GM21367 (cell line): Measurements from ENCODE around the gene MCAT.

Experiments
- ATAC-seq: cut with Tn5 transposase; IDR thresholded peaks from one replicate; pipeline ENCODE4 v1.9.1; 2021; ENCODE audit not compliant: unreplicated experiment

MCAT gene, protein sequence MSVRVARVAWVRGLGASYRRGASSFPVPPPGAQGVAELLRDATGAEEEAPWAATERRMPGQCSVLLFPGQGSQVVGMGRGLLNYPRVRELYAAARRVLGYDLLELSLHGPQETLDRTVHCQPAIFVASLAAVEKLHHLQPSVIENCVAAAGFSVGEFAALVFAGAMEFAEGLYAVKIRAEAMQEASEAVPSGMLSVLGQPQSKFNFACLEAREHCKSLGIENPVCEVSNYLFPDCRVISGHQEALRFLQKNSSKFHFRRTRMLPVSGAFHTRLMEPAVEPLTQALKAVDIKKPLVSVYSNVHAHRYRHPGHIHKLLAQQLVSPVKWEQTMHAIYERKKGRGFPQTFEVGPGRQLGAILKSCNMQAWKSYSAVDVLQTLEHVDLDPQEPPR

DNA sequence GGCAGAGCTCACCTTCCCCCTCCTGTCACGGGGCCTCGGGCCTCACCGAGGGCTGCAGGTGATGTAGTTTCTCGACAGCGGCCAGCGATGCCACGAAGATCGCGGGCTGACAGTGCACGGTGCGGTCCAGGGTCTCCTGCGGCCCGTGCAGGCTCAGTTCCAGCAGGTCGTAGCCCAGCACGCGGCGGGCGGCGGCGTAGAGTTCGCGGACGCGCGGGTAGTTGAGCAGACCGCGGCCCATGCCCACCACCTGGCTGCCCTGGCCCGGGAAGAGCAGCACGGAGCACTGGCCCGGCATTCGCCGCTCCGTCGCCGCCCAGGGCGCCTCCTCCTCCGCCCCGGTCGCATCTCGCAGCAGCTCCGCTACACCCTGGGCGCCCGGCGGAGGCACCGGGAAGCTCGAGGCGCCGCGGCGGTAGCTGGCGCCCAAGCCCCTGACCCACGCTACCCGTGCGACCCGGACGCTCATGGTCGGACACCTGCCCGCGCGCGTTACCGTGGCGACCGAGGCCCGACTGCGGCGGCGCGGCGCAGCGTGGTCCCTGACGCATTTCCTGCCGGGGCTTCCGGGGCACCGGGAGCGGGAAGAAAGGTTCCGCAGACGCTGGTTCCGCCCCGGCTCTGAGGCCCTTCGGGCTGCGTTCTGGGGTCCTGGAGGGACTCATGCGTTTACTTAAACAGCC lies at the start of gene MCAT:
Gene MCAT, minus strand, starts transcription at position 519 of the 683 bp plus-strand sequence. Its CDS starts 50 bp downstream, at position 469.
- peak; percentile 66 for ATAC-seq

DNA sequence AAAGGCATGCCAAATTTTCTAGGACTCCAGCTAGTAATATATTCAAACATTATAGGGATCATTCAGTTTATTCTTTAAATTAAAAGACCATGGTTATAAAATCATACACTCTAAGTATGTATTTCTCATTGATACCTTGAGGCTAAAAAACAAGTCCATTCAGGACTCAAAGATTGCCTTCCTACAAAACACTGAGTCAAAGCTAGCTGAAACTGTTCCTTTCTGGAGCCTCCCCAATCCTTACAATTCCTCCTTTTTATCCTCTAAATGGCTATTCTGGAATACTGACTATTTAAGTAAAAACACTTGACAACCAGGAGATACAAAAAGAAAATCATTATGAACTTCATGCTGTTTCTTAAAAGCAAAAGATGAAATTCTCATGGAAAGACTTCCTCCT lies 48.6 kb upstream of the MCAT start:
- no peak for ATAC-seq

DNA sequence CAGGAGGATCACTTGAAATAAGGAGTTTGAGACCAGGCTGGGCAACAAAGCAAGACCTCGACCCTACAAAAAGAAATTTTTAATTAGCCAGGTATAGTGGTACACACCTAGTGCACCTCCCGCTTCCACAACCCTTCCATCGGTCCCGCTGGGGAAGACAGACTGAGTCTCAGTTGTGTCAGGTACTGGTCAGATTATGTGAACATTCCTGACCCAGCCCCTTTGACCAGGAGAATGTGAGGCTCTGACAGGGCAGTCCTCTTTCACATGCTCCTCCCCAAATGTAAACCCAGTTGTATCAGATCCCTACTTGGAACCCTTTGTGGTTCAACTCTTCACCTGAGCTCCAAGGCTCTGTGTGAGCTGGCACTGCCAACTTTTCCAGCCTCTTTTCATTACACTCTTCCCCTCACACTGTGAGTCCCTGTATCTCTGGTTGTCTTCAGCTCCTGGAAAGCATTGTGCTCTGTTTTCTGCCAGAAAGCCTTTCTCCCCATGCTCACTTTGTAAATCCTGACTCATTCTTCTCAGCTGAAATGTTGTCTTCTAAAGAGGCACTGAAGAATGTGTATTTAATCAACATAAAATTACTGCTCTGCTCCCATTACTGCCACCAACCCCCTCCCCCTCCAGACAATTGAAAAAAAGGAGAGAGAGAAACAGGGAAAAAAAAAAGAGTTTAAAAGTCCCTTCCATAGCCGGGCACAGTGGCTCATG lies 45.8 kb upstream of the MCAT start:
- no peak for ATAC-seq

DNA sequence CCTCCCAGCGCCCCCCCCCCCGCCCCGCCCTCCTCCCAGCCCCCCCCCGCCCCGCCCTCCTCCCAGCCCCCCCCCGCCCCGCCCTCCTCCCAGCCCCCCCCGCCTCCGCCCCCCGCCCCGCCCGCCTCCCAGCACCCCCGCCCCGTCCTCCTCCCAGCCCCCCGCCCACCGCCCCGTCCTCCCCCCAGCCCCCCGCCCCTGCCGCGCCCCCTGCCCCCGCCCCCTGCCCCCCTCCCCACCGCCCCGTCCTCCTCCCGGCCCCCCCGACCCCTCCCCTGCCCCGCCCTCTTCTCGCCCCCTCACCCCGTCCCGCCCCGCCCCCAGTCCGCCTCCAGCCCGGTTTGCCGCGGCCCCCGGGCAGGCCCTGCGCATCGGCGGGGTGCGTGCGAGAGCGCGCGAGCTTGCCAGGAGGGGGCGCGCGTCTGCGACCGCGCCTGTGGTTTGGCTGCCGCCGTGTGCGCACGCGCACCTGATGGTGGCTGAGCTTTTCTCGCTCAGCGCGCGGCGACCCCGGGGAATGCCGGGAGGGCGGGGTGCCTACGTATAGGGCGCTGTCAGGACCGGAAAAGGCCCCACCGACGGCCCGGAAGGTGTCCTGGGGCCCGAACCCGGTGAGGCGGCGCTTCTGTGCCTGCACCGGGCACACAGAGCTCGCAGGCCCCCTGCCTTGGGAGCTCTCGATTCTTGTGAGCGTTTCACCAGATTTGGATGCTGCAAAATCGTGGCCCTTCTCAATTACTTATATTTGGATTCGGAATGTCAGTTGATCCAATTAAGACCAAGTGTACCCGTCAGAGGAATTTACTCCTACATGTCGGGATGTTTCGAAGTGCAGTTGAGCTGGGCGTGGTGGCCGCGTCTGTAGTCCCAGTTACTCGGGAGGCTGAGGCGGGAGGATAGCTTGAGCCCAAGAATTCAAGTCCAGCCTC lies 44.2 kb upstream of the MCAT start:
- peak; percentile 65 for ATAC-seq

DNA sequence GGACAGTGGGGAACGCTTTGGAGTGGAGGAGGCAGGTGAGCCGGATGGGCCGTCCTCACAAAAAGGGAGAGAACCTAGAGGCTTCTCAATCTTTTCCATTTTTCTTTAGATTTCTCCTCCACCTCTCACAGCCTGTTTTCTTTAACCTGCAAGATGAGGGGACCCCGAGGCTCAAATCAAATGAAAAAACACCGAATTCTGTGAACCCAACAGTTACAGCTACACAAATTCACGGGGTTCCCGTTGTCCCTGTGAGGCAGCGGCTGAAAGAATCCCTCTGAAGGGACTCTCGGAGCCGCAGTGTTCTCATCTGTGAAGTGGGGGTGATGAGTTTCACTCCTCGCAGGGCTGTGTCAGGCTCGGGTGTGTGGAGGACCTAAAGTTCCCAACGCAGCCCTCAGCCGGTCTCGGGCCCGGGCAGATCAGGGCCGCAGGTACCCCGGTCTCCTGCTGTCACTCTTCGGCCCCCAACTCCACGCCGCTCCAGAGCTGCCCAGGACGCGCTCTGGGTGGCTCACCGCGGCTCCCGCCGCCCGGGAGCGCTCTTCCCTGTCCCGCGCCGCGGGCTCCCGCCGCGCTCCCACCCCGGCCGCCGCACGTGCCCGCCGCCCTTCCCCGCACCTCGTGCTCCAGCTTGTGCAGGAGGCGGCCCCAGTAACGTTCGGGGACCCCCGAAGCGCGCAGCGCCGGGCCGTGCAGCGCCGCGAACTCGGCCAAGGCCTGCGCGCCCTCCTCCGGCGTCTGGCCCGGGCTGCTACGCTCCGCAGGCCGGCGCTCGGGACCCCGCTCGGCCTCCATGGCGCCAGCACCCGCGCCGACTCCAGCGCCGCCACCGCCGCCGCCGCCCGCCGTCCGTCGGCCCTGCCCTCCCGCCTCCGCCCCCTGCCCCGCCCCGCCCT lies 43.3 kb upstream of the MCAT start, which contains the start of gene TTLL12:
Gene TTLL12, minus strand, starts transcription at position 863 of the 899 bp plus-strand sequence. Its CDS starts 65 bp downstream, at position 798.
- peak; percentile 43 for ATAC-seq

DNA sequence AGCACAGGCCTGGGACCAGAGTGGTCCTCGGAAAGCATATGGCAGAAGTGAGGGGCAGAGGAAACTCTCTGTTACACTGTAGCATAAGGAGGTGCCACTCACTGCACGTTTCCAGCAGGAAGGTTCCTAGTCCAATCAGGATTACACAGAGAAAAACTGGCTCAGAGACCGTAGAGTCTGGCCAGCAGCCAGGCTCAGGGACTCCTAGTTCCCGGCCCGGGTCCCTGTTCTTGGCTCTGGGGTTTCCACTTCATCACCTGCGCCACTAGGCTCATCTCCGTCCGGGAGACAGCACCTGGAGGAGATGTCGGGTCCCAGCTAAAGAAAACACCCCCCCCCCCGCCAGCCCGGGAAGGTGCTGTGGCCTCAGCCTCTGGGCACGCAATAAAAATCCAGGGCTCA lies 42.7 kb upstream of the MCAT start:
- ATAC-seq, result no peak

DNA sequence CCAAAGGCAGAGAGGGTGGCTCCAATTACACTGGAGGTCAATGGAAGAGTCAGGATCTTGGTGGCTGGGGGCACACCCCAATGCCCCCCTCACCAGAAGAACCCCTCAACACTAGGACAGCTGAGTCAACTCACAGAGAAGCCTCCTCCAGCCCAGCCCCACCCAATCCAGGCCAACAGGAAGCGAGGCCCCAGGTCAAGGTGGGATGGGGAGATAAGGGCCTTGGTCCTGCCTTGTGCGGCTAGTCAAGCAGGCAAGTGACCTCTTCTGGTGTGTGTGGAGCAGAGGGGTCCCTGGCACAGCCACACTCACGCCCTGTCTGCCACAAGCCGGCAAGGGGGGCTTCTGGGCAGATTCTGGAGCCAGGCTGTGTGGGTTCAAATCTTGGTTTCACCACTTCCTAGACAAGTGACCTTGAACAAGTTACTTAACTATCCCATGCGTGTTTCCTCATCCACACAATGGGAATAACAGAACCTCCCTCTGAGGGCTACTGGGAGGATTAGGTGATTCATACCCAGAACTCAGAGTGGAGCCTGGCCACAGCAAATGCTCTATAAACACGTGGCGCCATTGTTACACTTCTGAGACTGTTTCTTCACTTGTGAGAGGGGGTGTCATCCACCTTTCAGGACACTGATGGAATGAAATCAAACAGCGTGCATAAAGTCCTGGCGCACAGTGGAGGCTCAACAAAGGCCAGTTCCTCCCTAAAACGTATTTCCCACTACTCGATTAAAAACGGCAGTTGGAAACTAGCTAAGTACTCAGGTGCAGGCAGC lies 40.5 kb upstream of the MCAT start:
- no peak for ATAC-seq

DNA sequence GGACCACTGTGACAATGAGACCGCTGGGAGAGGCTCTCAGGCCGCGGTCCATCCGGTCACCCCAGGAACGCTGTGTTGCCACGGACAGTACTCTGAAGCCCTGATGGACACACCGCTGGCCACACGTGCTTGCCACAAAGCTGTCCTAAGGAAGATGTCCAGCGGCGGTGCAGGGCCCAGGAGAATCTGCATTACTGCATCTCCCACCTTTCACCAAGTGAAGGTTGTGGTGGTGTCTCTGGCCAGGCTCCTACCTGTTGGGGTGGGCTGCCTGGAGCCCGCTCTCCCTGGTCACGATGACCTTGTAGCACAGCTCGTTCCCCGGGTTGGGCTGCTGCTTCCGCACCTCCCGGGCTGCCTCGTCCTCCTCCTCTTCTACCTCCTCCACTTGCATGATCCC lies 39.5 kb upstream of the MCAT start:
- ATAC-seq, result no peak

DNA sequence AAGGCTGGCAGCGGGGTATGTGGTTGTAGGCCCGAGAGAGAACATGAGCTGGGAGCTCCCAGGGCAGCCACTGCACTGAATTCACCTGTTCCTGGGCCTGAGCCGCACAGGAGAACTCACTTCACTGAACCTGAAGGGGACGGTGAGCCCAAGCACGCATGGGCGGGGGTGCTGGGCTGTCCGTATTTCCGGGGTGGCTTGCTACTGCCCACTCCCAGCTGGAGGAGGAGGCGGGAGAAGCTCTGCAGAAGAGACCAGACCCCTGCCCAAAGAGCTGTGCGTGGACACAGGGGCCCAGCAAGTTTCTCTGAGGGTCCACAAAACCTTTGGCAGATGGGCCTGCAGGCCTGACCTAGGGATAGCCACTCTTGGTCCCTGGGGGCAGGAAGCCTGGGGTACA lies 38.9 kb upstream of the MCAT start:
- ATAC-seq, result no peak

DNA sequence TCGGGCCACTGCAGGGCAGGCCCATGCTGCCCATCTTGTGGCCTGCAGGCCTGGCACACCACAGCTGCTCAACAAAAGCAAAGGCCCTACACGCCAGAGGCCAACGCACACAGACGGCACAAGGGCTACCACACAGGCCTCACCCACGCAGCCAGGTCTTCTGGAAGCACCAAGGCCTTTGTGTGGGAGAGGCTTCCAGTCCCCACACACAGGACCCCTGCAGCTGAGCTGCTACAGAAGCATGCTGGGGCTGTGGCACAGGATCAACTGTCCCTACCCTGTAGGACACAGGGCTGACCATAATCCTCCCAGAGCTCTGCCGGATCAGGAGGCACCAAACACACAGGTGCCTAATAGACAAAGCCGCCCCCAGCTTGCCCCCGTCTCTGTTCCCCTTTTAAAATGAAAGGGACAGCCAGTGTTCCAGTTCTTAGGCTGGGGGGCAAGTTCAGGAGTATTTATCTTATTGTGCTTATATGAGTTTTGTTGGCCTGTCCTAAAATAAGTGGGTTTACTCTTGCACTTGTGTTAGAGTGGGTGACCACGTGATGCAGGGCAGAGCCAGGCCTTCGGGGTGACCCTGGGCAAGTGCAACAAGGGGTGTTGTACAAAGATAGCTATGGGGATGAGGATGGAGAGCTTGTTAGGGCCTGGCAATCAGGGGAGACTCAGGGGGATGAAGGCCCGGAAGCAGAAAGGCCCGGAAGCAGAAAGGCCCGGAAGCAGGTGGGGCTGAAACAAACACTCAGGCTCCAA lies 38.3 kb upstream of the MCAT start:
- ATAC-seq, result no peak

DNA sequence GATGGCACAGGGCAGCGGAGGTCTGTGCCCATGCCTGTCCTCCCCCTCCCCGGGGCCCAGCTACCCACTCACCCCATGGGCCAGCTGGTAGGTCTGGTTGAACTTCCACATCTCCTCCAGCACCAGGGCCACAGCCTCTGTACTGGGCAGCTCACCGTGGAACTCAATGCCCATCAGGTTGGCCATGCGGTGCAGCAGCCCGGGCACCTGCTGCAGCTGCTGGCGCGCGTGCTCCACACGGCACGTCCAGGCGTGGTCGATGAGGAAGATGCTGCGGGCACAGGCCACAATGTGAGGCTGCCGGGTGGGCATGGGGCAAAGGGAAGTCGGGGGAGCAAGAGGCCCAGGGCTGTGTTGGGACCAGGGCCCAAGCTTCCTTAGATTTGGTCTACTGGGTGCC lies 37.5 kb upstream of the MCAT start:
- no peak for ATAC-seq

DNA sequence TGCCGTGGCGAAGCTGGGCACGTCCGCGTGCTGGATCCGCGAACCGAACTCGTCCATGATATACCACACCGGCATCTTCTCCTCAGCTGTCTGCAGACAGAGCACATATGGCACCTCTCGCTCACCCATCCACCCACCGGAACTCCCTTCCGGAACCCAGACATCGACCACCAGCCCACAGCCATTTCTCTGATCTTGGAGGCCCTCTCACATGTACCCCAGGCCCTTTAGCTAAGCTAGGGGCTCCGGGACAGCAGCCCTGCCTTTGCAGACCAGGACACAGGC lies 36.7 kb upstream of the MCAT start:
- no peak for ATAC-seq

DNA sequence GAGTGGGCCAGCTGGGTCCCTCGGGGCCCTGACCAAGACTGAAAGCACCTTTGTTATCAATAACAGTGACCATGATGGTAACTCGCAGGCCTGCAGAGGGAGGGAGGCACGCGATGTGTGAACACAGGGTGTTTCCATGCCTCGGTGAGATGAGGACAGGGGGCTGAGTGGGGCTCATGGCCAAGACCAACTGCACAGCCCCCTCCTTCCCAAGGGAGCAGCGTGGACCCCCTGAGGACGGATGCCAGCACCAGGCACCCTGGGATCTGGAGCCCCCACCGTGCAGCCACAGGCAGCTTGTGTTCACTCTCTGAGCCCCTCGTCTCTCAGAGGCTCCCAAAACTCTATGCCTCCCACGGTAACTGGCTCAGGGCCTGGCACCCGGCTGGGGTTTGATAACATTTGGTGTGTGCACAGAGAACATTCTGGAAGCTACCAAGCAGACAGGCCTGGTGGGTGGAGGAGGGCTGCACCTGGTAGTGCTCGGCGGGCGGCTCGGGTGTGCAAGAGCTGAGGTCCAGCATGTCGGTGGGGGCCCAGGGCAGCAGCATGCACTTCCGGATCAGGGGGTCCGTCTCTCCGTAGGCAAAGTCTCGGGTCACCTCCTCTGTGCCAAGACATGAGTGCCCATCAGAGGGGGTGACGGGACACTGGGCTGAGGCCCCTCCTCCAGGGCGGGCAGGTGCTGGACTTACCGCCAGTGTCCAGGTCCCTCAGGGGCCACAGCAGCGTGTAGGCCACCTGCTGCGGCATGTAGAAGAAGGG lies 36.1 kb upstream of the MCAT start:
- no peak for ATAC-seq

DNA sequence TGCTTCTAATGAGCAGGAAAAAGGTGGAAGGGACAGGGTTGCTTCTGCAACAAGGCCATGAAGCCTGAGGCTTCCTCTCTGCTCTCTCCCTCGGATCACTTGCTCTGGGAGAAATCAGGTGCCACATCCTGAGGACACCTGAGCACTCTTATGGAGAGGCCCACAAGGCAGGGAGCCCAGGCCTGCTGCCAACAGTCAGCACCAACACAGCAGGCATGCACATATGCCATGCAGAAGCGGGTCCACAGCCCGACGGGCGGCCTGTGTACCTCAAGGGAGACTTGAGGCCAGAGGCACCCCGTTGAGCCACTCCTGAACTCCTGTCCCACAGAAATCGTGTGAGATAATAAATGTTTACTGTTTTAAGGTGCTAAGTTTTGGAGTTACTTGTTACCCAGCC lies 34.3 kb upstream of the MCAT start:
- ATAC-seq, result no peak

DNA sequence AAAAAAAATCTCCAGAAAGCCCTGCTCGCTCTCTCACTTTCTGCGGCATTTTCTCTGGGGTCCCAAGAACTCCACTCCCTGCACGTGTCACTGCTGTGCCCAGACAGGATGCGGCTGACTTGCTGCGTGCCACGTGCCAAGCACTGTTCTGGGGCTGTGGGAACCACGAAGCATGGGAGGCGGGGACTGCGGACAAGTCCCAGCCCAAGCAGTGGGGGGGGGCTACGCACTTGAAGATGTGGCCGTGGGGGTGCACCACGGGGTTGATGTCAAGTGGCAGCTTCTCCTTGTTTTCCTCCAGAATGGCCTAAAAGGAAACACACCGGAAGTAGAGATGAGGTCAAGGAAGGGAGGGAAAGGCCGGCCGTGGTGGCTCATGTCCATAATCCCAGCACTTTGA lies 32.9 kb upstream of the MCAT start:
- no peak for ATAC-seq

DNA sequence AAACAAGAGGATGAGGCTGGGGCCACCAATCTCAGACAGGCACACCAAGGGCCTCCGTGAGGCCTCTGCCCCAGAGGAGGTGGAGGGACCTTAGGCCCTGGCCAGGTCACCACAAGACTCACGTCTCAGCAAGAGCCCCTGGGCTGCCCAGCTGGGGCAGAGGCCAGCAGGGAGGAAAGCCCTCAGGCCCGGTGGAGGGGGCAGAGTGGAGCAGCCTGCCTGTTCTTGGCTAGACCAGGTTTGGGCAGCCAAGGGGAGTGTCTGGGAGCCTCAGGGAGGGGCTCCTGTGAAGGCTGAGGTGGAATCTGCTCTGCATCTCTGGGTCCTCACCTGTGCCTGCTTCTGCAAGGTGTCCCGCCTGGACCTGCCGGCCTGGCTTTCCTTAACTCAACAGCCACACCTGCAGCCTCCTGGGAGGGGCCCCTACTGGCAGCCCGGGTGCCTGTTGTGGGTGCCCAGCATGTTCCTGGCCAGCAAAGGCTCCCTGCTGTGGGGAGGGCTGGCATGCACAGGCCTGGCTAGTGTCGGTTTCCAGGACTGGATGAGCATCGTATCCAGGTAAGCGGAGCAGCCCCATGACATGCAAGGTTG lies 31.8 kb upstream of the MCAT start:
- ATAC-seq, result no peak

DNA sequence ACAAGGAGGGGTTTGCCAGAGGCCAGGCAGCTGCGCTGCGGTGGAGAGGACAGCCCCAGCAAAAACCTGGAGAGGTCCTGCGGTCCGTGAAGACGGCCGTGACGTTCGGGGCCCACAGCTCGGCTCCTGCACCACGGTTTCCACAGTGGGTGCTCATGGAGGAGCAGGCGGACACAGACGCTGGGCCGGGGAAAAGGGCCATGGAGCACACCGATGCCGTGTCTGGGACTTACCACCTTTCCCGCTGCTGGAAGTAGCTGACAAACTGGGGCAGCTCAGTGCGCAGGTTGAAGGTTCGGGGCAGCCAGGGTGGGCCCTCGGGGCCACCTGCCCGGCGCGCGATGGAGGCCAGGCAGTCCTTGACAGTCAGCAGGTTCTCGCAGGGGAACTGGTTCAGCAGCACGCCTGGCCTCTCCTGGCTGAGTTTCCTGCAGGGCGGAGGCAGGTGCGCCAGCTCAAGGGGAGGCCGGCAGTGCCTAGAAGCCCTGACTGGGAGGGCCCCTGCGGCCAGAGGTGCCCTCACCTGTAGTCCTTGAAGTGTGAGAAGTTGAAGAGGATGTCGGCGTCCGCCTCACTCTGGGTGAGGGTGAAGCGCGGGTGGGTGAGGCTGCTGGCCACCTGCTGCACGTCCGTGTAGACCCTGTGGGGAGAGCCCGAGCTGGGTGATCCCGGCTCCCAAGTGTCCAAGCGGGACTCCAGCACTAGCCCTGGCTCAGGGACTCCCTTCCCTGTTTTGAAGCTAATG lies 30.9 kb upstream of the MCAT start:
- no peak for ATAC-seq
